B cell (primary cell): ENCODE data around the gene TEDC2. TPM values are rescaled to one million over a fixed set of nuclear protein-coding genes. Genes with fewer than 3 reads are reported as not detected.

Source experiments
- ATAC-seq: fragments of 200-7000 bp; cut with Tn5 transposase; one replicate; pipeline ENCODE4 v1.10.0; 2021; ENCODE audit warnings: low read depth, mild to moderate bottlenecking, moderate number of reproducible peaks, moderate library complexity
- CTCF ChIA-PET: fragments of 350-600 bp; sonication (Branson Sonifier 250); formaldehyde crosslinking; loops from one replicate; lab custom pipeline; 2021; ENCODE audit warnings: antibody characterized with exemption, inconsistent platforms; lab: Charles Lee
- POLR2A ChIA-PET: fragments of 350-600 bp; sonication (Branson Sonifier 250); formaldehyde crosslinking; loops from one replicate; lab custom pipeline; 2021; ENCODE audit warnings: antibody characterized with exemption; lab: Charles Lee
- DNase-seq: peaks from one replicate; pipeline ENCODE4 v3.0.0; 2013
- H2AFZ ChIP-seq: 2 replicates; pipeline ENCODE4 v1.6.1; 2012; ENCODE audit warnings: mild to moderate bottlenecking, low read depth, low read length; ENCODE audit not compliant: insufficient read depth, poor library complexity, severe bottlenecking
- H3K27ac ChIP-seq, 2 donors: 1 replicate in 1 of 2; 2 replicates in 1 of 2; pipeline ENCODE4 v1.5.1; 2012 to 2013; ENCODE audit warnings: low read length in 2 of 2, mild to moderate bottlenecking in 2 of 2, moderate library complexity in 1 of 2
- H3K27me3 ChIP-seq, 4 experiments: fragments of 200-600 bp in 1 of 4; sonication (generic) in 1 of 4; replicated peaks in 1 of 4; 1 replicate in 2 of 4; 2 replicates in 2 of 4; pipeline versions ENCODE4 v1.6.1 to v1.7.0; 2013 to 2016; ENCODE audit warnings: low read length in 3 of 4, mild to moderate bottlenecking in 2 of 4, mixed read lengths in 1 of 4, moderate library complexity in 1 of 4; ENCODE audit not compliant: insufficient read depth in 4 of 4, control insufficient read depth in 3 of 4; ENCODE audit errors: control extremely low read depth in 1 of 4
- H3K36me3 ChIP-seq, 2 experiments: replicated peaks in 1 of 2; 1 replicate in 1 of 2; 2 replicates in 1 of 2; pipeline versions ENCODE4 v1.6.1 to v1.7.1; 2013; ENCODE audit warnings: low read length in 1 of 2; ENCODE audit not compliant: insufficient read depth in 2 of 2, control insufficient read depth in 1 of 2; ENCODE audit errors: control extremely low read depth in 1 of 2, extremely low read depth in 1 of 2
- H3K4me1 ChIP-seq, 2 donors: fragments of 200-600 bp in 1 of 2; sonication (generic) in 1 of 2; 1 replicate in 1 of 2; 2 replicates in 1 of 2; pipeline versions ENCODE4 v1.5.1 to v1.6.1; 2013 to 2017; ENCODE audit warnings: low read length in 2 of 2; ENCODE audit not compliant: control insufficient read depth in 2 of 2, insufficient read depth in 2 of 2
- H3K4me2 ChIP-seq: replicated peaks from 2 replicates; pipeline ENCODE3; 2012; ENCODE audit warnings: mild to moderate bottlenecking, low read depth, low read length; ENCODE audit not compliant: poor library complexity, severe bottlenecking
- H3K4me3 ChIP-seq, 5 experiments: fragments of 200-600 bp in 1 of 5; sonication (generic) in 1 of 5; 1 replicate in 3 of 5; 2 replicates in 2 of 5; pipeline versions ENCODE4 v1.5.1 to v1.7.0; 2011 to 2016; ENCODE audit warnings: low read length in 4 of 5, mild to moderate bottlenecking in 4 of 5, low read depth in 2 of 5, control low read depth in 1 of 5, moderate library complexity in 1 of 5; ENCODE audit not compliant: insufficient read depth in 1 of 5; ENCODE audit errors: control extremely low read depth in 1 of 5, extremely low read depth in 1 of 5
- H3K79me2 ChIP-seq: fragments of 200-600 bp; sonication (generic); one replicate; pipeline ENCODE4 v1.6.0; 2016; ENCODE audit warnings: low read length; ENCODE audit not compliant: control insufficient read depth, insufficient read depth
- H3K9ac ChIP-seq: fragments of 200-600 bp; sonication (generic); 2 replicates; pipeline ENCODE4 v1.6.1; 2017; ENCODE audit warnings: mild to moderate bottlenecking, low read length, moderate library complexity
- H3K9me3 ChIP-seq, 3 donors: one replicate each; pipeline versions ENCODE4 v1.6.1 to v1.7.1; 2013; ENCODE audit warnings: low read length in 2 of 3; ENCODE audit not compliant: control insufficient read depth in 2 of 3, insufficient read depth in 1 of 3; ENCODE audit errors: control extremely low read depth in 1 of 3
- H4K20me1 ChIP-seq: 2 replicates; pipeline ENCODE4 v1.6.0; 2012; ENCODE audit warnings: mild to moderate bottlenecking, low read length; ENCODE audit not compliant: insufficient read depth, control insufficient read depth, poor library complexity, severe bottlenecking
- H3K27ac Mint-ChIP-seq: one replicate; pipeline ENCODE4 v1.8.0; 2021; ENCODE audit warnings: mixed read lengths
- H3K27me3 Mint-ChIP-seq: one replicate; pipeline ENCODE4 v1.8.0; 2021; ENCODE audit warnings: mixed read lengths
- H3K4me1 Mint-ChIP-seq: one replicate; pipeline ENCODE4 v1.8.0; 2021; ENCODE audit warnings: mixed read lengths
- H3K4me3 Mint-ChIP-seq: one replicate; pipeline ENCODE4 v1.8.0; 2021; ENCODE audit warnings: mixed read lengths
- H3K9me3 Mint-ChIP-seq: one replicate; pipeline ENCODE4 v1.8.0; 2022; ENCODE audit warnings: mixed read lengths; ENCODE audit not compliant: insufficient read depth
- EZH2 ChIP-seq: IDR thresholded peaks from 2 replicates; pipeline ENCODE4 v1.6.1; 2012; ENCODE audit warnings: borderline replicate concordance, low read depth, mild to moderate bottlenecking, moderate library complexity, low read length; ENCODE audit not compliant: insufficient read depth, poor library complexity, severe bottlenecking
- WGBS: methylation state at CpG from one replicate; pipeline ENCODE4 v1.1.5; 2013; ENCODE audit warnings: missing lambda C conversion rate; ENCODE audit not compliant: insufficient coverage; 5-methylcytosine and 5-hydroxymethylcytosine counted together
- intact Hi-C: fragments of 100-400 bp; cut with micrococcal nuclease; formaldehyde crosslinking; loops from one replicate; pipeline ENCODE4 v1.10.0; 2022
- polyA plus RNA-seq: library from polyadenylated mRNA; depleted of rRNA; stranded (reverse); fragments of >200 nt; gene quantifications from 2 replicates; pipeline ENCODE4 v1.2.3, GENCODE V29; 2012
- total RNA-seq, 2 donors: library from RNA; stranded (reverse); fragments of 120-200 nt in 1 of 2; gene quantifications; 1 replicate in 1 of 2; 2 replicates in 1 of 2; pipeline versions ENCODE4 v1.2.3 to v1.2.4, GENCODE V29; 2013 to 2022
- TF ChIP-seq, protein P1 (sequence below): fragments of 200-600 bp; IDR thresholded peaks from one replicate; pipeline ENCODE4 v1.8.0; 2022; ENCODE audit warnings: antibody characterized with exemption, mild to moderate bottlenecking

TEDC2 gene
- total and polyA plus RNA-seq, 2 donors (not counting 1 experiment from before 2014, with no cell fraction given): 1.1 to 2.9 TPM

DNA sequence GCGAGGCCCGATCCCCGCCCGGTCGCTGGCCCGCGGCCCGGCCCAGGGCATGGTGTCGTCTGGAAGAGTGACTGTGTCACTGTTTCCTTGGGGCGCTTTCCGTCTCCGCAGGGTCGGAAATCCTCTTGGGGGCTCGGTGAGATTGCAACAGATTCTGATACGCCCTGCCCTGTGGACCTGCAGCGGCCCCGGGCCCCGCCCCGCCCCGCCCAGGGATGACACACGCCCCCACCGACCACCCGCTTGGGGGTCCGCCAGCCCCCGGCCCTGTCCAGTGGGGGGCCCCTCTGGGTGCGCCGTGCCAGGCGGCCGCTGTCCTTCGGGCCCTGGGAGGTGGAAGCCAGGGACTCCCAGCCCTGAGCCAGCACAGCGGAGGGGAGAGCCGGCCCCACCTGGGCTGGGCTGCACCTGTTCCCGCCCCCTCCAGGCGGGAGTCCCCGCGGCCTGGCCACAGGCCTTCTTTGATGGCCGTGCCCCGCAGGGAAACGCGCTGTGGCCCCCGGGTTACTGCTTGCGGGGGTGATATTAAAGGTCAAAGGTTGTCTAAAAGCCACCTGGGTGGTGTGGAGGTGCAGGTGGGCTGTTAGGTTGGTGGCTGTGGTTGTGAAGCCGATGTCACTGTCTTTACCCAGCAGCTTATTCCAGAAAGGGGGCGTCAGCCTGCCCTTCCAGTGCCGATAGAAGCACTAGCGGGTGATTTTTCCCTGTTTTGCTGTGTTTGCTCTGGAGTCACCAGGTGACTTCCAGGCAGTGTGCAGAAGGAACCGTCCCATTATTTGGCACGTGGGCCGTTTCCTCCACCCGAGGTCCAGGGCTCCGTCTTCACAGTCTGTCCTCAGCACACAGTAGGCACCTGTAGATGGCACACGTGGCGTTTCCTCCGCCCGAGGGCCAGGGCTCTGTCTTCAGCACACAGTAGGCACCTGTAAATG, 15.8 kb downstream of the TEDC2 start:
- Histone ChIP-seq H3K27ac (no peak overlapping the region), H3K36me3 (no peaks in the 10 kb centered on the region), H3K4me2 (peak overlapping the region; percentile 100), H3K4me3 (peak overlapping the region in 4 of 5 experiments; percentile 29 to 77 (median 70)), H3K27me3 (peaks cover 0 to 23% (median 16%) of the 10 kb centered on the region in 4 experiments), H4K20me1 (peaks cover 34% of the 10 kb centered on the region), H3K79me2 (peaks cover 52% of the 10 kb centered on the region), H3K9me3 (no peaks in the 10 kb centered on the region), H3K4me1 (peaks cover 35 to 36% of the 10 kb centered on the region in 2 donors), H2AFZ (peak overlapping the region; percentile 89), H3K9ac (peak overlapping the region; percentile 73)
- Mint-ChIP-seq H3K27ac (peak overlapping the region; percentile 32), H3K27me3 (peaks cover 7% of the 10 kb centered on the region), H3K4me1 (peaks cover 21% of the 10 kb centered on the region), H3K9me3 (no peaks in the 10 kb centered on the region), H3K4me3 (peak overlapping the region; percentile 72)
- DNase-seq: peak; percentile 45
- ChIA-PET CTCF (interaction anchor here (0.7 to 3.2 kb wide), 3 partner anchors 26 to 596 kb away, joined by 4 to 13 read pairs (median 5); partner anchors contain the start of gene CCNF), POLR2A (interaction anchor here (0.6 to 1.1 kb wide), 5 partner anchors 12 to 303 kb away, joined by 3 to 6 read pairs (median 4); partner anchors contain the start of genes AMDHD2 and TEDC2)
- 16% methylated on average over 55 of the region's 55 CpGs for WGBS
- peak; percentile 19 for ATAC-seq
- no peak for TF ChIP-seq EZH2
- TF ChIP-seq, protein P1, sequence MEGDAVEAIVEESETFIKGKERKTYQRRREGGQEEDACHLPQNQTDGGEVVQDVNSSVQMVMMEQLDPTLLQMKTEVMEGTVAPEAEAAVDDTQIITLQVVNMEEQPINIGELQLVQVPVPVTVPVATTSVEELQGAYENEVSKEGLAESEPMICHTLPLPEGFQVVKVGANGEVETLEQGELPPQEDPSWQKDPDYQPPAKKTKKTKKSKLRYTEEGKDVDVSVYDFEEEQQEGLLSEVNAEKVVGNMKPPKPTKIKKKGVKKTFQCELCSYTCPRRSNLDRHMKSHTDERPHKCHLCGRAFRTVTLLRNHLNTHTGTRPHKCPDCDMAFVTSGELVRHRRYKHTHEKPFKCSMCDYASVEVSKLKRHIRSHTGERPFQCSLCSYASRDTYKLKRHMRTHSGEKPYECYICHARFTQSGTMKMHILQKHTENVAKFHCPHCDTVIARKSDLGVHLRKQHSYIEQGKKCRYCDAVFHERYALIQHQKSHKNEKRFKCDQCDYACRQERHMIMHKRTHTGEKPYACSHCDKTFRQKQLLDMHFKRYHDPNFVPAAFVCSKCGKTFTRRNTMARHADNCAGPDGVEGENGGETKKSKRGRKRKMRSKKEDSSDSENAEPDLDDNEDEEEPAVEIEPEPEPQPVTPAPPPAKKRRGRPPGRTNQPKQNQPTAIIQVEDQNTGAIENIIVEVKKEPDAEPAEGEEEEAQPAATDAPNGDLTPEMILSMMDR: no peak
- intact Hi-C loops: loop anchor here (1.0 kb wide), 1 partner anchor 12 kb away; no protein-coding TSS in a partner anchor
